Measurements from ENCODE around the gene DIS3L2. TPM values are rescaled to one million over a fixed set of nuclear protein-coding genes. Genes with fewer than 3 reads are reported as not detected.

DIS3L2 gene
- total RNA-seq, 1 donor from 2014 or later, result 11.8 TPM

GRCh38 chr2:231935815-231936214 lies 25.7 kb upstream of the DIS3L2 start:
- no peak for TF ChIP-seq CTCF (IDR thresholded peaks at IDR 0.05; ENCODE audit: insufficient read depth, low read length, severe bottlenecking)
- FAIRE-seq, result no peak
- H3K27me3 ChIP-seq (ENCODE audit: control insufficient read depth, insufficient read depth, low read length), result peaks cover under 1% of the 10 kb centered on the region
- DNase-seq (ENCODE audit: low read depth), result no peak
- H3K36me3 ChIP-seq (ENCODE audit: control insufficient read depth, insufficient read depth, low read length), result no peaks in the 10 kb centered on the region
- H3K4me3 ChIP-seq (ENCODE audit: low read depth, low read length), result no peak overlapping the region

- TF ChIP-seq CTCF (IDR thresholded peaks at IDR 0.05; ENCODE audit: insufficient read depth, low read length, severe bottlenecking), result no peak
- Histone ChIP-seq H3K36me3 (ENCODE audit: control insufficient read depth, insufficient read depth, low read length) (no peaks in the 10 kb centered on the region), H3K27me3 (ENCODE audit: control insufficient read depth, insufficient read depth, low read length) (no peaks in the 10 kb centered on the region), H3K4me3 (ENCODE audit: low read depth, low read length) (no peak overlapping the region)
- DNase-seq (ENCODE audit: low read depth) (peak; percentile 33), FAIRE-seq (peak; percentile 23)
Observed at GRCh38 chr2:231936491-231936890, 25.0 kb upstream of the DIS3L2 start.

- H3K4me3 ChIP-seq (ENCODE audit: low read depth, low read length), result no peak overlapping the region
- TF ChIP-seq CTCF (IDR thresholded peaks at IDR 0.05; ENCODE audit: insufficient read depth, low read length, severe bottlenecking), result no peak
- H3K36me3 ChIP-seq (ENCODE audit: control insufficient read depth, insufficient read depth, low read length), result no peaks in the 10 kb centered on the region
- no peak for DNase-seq (ENCODE audit: low read depth)
- H3K27me3 ChIP-seq (ENCODE audit: control insufficient read depth, insufficient read depth, low read length), result no peaks in the 10 kb centered on the region
- FAIRE-seq, result no peak
Observed at GRCh38 chr2:231937057-231937456, 24.5 kb upstream of the DIS3L2 start.

- no peaks in the 10 kb centered on the region for H3K36me3 ChIP-seq (ENCODE audit: control insufficient read depth, insufficient read depth, low read length)
- TF ChIP-seq CTCF (IDR thresholded peaks at IDR 0.05; ENCODE audit: insufficient read depth, low read length, severe bottlenecking), result no peak
- H3K27me3 ChIP-seq (ENCODE audit: control insufficient read depth, insufficient read depth, low read length), result no peaks in the 10 kb centered on the region
- DNase-seq (ENCODE audit: low read depth) (no peak), FAIRE-seq (peak; percentile 60)
- H3K4me3 ChIP-seq (ENCODE audit: low read depth, low read length), result no peak overlapping the region
Observed at GRCh38 chr2:231939022-231939421, 22.5 kb upstream of the DIS3L2 start.

- no peak for FAIRE-seq
- H3K36me3 ChIP-seq (ENCODE audit: control insufficient read depth, insufficient read depth, low read length), result no peaks in the 10 kb centered on the region
- no peak for TF ChIP-seq CTCF (IDR thresholded peaks at IDR 0.05; ENCODE audit: insufficient read depth, low read length, severe bottlenecking)
- H3K27me3 ChIP-seq (ENCODE audit: control insufficient read depth, insufficient read depth, low read length), result no peaks in the 10 kb centered on the region
- H3K4me3 ChIP-seq (ENCODE audit: low read depth, low read length), result no peak overlapping the region
- no peak for DNase-seq (ENCODE audit: low read depth)
Observed at GRCh38 chr2:231940795-231941194, 20.7 kb upstream of the DIS3L2 start.

- DNase-seq (ENCODE audit: low read depth), result no peak
- H3K4me3 ChIP-seq (ENCODE audit: low read depth, low read length), result no peak overlapping the region
- H3K36me3 ChIP-seq (ENCODE audit: control insufficient read depth, insufficient read depth, low read length), result no peaks in the 10 kb centered on the region
- no peak for FAIRE-seq
- TF ChIP-seq CTCF (IDR thresholded peaks at IDR 0.05; ENCODE audit: insufficient read depth, low read length, severe bottlenecking), result no peak
- H3K27me3 ChIP-seq (ENCODE audit: control insufficient read depth, insufficient read depth, low read length), result no peaks in the 10 kb centered on the region
Observed at GRCh38 chr2:231941673-231942072, 19.8 kb upstream of the DIS3L2 start.

Data from bronchial epithelial cell (primary cell).